Urinary bladder (tissue), 4 donors: Measurements from ENCODE around the gene RPGRIP1. TPM values are rescaled to one million over a fixed set of nuclear protein-coding genes. Genes with fewer than 3 reads are reported as not detected.
"Not testable (repeated sequence)": the region's sequence is repeated elsewhere in the genome, so short reads cannot be mapped to it uniquely, and the experiment has no call there.

Experiments used
- DNase-seq: peaks from one replicate; pipeline ENCODE4 v3.0.0-alpha.2; 2015; ENCODE audit errors: extremely low spot score
- H3K27ac ChIP-seq: one replicate; pipeline ENCODE4 v1.5.1; 2013; ENCODE audit warnings: low read depth, mild to moderate bottlenecking, moderate library complexity
- H3K36me3 ChIP-seq: one replicate; pipeline ENCODE4 v1.6.1; 2013; ENCODE audit warnings: mild to moderate bottlenecking, moderate library complexity; ENCODE audit not compliant: insufficient read depth
- H3K4me1 ChIP-seq: one replicate; pipeline ENCODE4 v1.6.1; 2013; ENCODE audit warnings: mild to moderate bottlenecking, moderate library complexity; ENCODE audit not compliant: insufficient read depth
- H3K4me3 ChIP-seq: one replicate; pipeline ENCODE4 v1.5.1; 2013; ENCODE audit warnings: low read depth, low read length
- WGBS: extraction: QIAGEN DNeasy Blood & Tissue Kit; methylation state at CpG from one replicate; pipeline ENCODE4 v1.1.7; 2013; 5-methylcytosine and 5-hydroxymethylcytosine counted together
- polyA plus RNA-seq: library from polyadenylated mRNA; stranded (reverse); fragments of 200-250 nt; gene quantifications from one replicate; pipeline ENCODE4 v1.2.3, GENCODE V29; 2013
- total RNA-seq: library from RNA; depleted of rRNA; stranded (reverse); fragments of >200 nt; gene quantifications from one replicate; pipeline ENCODE4 v1.2.3, GENCODE V29; 2014
- donor health status: healthy with polysubstance abuse.
- donor health status: healthy.

Gene RPGRIP1
- total and polyA plus RNA-seq, 2 donors, result 0.15 to 0.48 TPM

- Histone ChIP-seq H3K27ac (no peak overlapping the region), H3K4me1 (no peaks in the 10 kb centered on the region), H3K36me3 (no peaks in the 10 kb centered on the region), H3K4me3 (no peak overlapping the region)
- no peak for DNase-seq
- 2% methylated on average over 30 of the region's 30 CpGs for WGBS
These were observed 21.0 kb downstream of the RPGRIP1 start for GRCh38 chr14:21300892-21301291.

GRCh38 chr14:21302013-21302835, 22.3 kb downstream of the RPGRIP1 start:
- Histone ChIP-seq H3K27ac (no peak overlapping the region), H3K4me1 (no peaks in the 10 kb centered on the region), H3K4me3 (no peak overlapping the region), H3K36me3 (no peaks in the 10 kb centered on the region)
- WGBS, result 70% methylated on average over 8 of the region's 8 CpGs
- no peak for DNase-seq

- H3K36me3 ChIP-seq, H3K27ac ChIP-seq, H3K4me3 ChIP-seq, DNase-seq, H3K4me1 ChIP-seq: not testable (repeated sequence)
- WGBS, result 87% methylated on average over 2 of the region's 2 CpGs
These were observed 22.9 kb downstream of the RPGRIP1 start for GRCh38 chr14:21302836-21303140.

GRCh38 chr14:21307637-21308036, 27.8 kb downstream of the RPGRIP1 start:
- 81% methylated on average over 3 of the region's 3 CpGs for WGBS
- Histone ChIP-seq H3K4me1 (no peaks in the 10 kb centered on the region), H3K27ac (no peak overlapping the region), H3K4me3 (no peak overlapping the region), H3K36me3 (no peaks in the 10 kb centered on the region)
- no peak for DNase-seq

GRCh38 chr14:21308132-21308478, 28.2 kb downstream of the RPGRIP1 start:
- Histone ChIP-seq H3K27ac (no peak overlapping the region), H3K4me3 (no peak overlapping the region)
- DNase-seq, result no peak

GRCh38 chr14:21308479-21309237, 28.8 kb downstream of the RPGRIP1 start:
- peak overlapping the region; percentile 62 for H3K27ac ChIP-seq
- 3% methylated on average over 16 of the region's 16 CpGs for whole genome bisulfite sequencing
- H3K36me3 ChIP-seq, result no peaks in the 10 kb centered on the region
- peak; percentile 82 for DNase-seq
- no peak overlapping the region for H3K4me3 ChIP-seq
- no peaks in the 10 kb centered on the region for H3K4me1 ChIP-seq

More at GRCh38 chr14:21308132-21308478, 28.2 kb downstream of the RPGRIP1 start:
- Histone ChIP-seq H3K36me3 (no peaks in the 10 kb centered on the region), H3K4me1 (no peaks in the 10 kb centered on the region)

GRCh38 chr14:21309238-21309636, 29.4 kb downstream of the RPGRIP1 start:
- no peak overlapping the region for H3K4me3 ChIP-seq
- no peak for DNase-seq
- WGBS, result 74% methylated on average over 8 of the region's 8 CpGs
- H3K36me3 ChIP-seq, result no peaks in the 10 kb centered on the region
- H3K4me1 ChIP-seq, result no peaks in the 10 kb centered on the region
- H3K27ac ChIP-seq, result no peak overlapping the region

- DNase-seq, result no peak
- no peaks in the 10 kb centered on the region for H3K4me1 ChIP-seq
These were observed 30.1 kb downstream of the RPGRIP1 start for GRCh38 chr14:21309956-21310355.

GRCh38 chr14:21311614-21312013, 31.7 kb downstream of the RPGRIP1 start:
- no peak for DNase-seq
- H3K4me1 ChIP-seq, result no peaks in the 10 kb centered on the region
- WGBS, result 76% methylated on average over 2 of the region's 2 CpGs
- H3K27ac ChIP-seq, result no peak overlapping the region
- H3K4me3 ChIP-seq, result no peak overlapping the region
- H3K36me3 ChIP-seq, result no peaks in the 10 kb centered on the region

More at GRCh38 chr14:21309956-21310355, 30.1 kb downstream of the RPGRIP1 start:
- WGBS, result 94% methylated on average over 1 of the region's 3 CpGs
- H3K4me3 ChIP-seq, result no peak overlapping the region
- no peaks in the 10 kb centered on the region for H3K36me3 ChIP-seq
- H3K27ac ChIP-seq, result no peak overlapping the region

- H3K27ac ChIP-seq, result no peak overlapping the region
- no peak for DNase-seq
- no peaks in the 10 kb centered on the region for H3K4me1 ChIP-seq
- WGBS, result 80% methylated on average over 12 of the region's 12 CpGs
- H3K36me3 ChIP-seq, result no peaks in the 10 kb centered on the region
- H3K4me3 ChIP-seq, result no peak overlapping the region
These were observed 33.6 kb downstream of the RPGRIP1 start for GRCh38 chr14:21313512-21313911.

GRCh38 chr14:21317398-21317797, 37.5 kb downstream of the RPGRIP1 start:
- H3K36me3 ChIP-seq, result no peaks in the 10 kb centered on the region
- 36% methylated on average over 3 of the region's 3 CpGs for WGBS
- H3K27ac ChIP-seq, result no peak overlapping the region
- no peak overlapping the region for H3K4me3 ChIP-seq
- no peaks in the 10 kb centered on the region for H3K4me1 ChIP-seq
- no peak for DNase-seq

GRCh38 chr14:21320913-21321312, 41.0 kb downstream of the RPGRIP1 start:
- H3K36me3 ChIP-seq, result no peaks in the 10 kb centered on the region
- no peak overlapping the region for H3K27ac ChIP-seq
- no peaks in the 10 kb centered on the region for H3K4me1 ChIP-seq
- DNase-seq, result no peak
- no peak overlapping the region for H3K4me3 ChIP-seq
- WGBS, result 88% methylated on average over 2 of the region's 2 CpGs

GRCh38 chr14:21322716-21323115, 42.8 kb downstream of the RPGRIP1 start:
- H3K4me1 ChIP-seq, result no peaks in the 10 kb centered on the region
- no peak for DNase-seq
- 79% methylated on average over 2 of the region's 2 CpGs for WGBS

GRCh38 chr14:21326972-21327371, 47.1 kb downstream of the RPGRIP1 start:
- WGBS, result 80% methylated on average over 1 of the region's 1 CpG
- H3K4me1 ChIP-seq, result no peaks in the 10 kb centered on the region
- DNase-seq, result no peak
- H3K4me3 ChIP-seq, result no peak overlapping the region
- no peak overlapping the region for H3K27ac ChIP-seq
- H3K36me3 ChIP-seq, result no peaks in the 10 kb centered on the region

More at GRCh38 chr14:21322716-21323115, 42.8 kb downstream of the RPGRIP1 start:
- no peaks in the 10 kb centered on the region for H3K36me3 ChIP-seq
- H3K27ac ChIP-seq, result no peak overlapping the region
- H3K4me3 ChIP-seq, result no peak overlapping the region
